AG09309 (cell line): ENCODE measurements around the gene PAXIP1.
"Not testable (repeated sequence)": the region's sequence is repeated elsewhere in the genome, so short reads cannot be mapped to it uniquely, and the experiment has no call there.

Source experiments
- DNase-seq: peaks from one replicate; pipeline ENCODE4 v3.0.0-alpha.2; 2010; ENCODE audit warnings: low read depth
- H3K4me3 ChIP-seq: 2 replicates; pipeline ENCODE4 v1.5.1; 2011; ENCODE audit warnings: mild to moderate bottlenecking, low read depth, low read length, moderate library complexity; ENCODE audit not compliant: control insufficient read depth
- TF ChIP-seq, protein P1 (sequence below): IDR thresholded peaks from 2 replicates; pipeline ENCODE4 v1.5.1; 2011; ENCODE audit warnings: mild to moderate bottlenecking, low read depth, low read length, inconsistent platforms; ENCODE audit not compliant: insufficient read depth, control insufficient read depth; ENCODE audit errors: missing control alignments

Gene PAXIP1, protein sequence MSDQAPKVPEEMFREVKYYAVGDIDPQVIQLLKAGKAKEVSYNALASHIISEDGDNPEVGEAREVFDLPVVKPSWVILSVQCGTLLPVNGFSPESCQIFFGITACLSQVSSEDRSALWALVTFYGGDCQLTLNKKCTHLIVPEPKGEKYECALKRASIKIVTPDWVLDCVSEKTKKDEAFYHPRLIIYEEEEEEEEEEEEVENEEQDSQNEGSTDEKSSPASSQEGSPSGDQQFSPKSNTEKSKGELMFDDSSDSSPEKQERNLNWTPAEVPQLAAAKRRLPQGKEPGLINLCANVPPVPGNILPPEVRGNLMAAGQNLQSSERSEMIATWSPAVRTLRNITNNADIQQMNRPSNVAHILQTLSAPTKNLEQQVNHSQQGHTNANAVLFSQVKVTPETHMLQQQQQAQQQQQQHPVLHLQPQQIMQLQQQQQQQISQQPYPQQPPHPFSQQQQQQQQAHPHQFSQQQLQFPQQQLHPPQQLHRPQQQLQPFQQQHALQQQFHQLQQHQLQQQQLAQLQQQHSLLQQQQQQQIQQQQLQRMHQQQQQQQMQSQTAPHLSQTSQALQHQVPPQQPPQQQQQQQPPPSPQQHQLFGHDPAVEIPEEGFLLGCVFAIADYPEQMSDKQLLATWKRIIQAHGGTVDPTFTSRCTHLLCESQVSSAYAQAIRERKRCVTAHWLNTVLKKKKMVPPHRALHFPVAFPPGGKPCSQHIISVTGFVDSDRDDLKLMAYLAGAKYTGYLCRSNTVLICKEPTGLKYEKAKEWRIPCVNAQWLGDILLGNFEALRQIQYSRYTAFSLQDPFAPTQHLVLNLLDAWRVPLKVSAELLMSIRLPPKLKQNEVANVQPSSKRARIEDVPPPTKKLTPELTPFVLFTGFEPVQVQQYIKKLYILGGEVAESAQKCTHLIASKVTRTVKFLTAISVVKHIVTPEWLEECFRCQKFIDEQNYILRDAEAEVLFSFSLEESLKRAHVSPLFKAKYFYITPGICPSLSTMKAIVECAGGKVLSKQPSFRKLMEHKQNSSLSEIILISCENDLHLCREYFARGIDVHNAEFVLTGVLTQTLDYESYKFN

DNA sequence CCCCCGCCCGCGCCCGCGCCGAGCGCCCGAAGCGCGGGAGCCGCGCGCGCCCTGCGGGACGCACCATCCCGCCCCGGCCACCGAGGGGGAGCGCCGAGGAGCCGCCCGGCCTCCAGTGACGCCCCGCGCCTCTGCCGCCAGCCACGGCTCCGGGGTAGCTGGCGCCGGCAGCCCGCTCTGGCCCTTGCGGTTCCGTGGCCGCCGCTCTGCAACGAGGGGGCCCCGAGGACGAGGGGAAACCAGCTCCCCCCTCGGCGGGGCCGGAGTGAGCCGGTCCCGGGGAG is at the start of gene PAXIP1:
Gene PAXIP1 (minus strand): TSS at position 33 of the 284 bp plus-strand sequence. CDS start 195 bp downstream, outside the sequence.
- TF ChIP-seq, protein P1, sequence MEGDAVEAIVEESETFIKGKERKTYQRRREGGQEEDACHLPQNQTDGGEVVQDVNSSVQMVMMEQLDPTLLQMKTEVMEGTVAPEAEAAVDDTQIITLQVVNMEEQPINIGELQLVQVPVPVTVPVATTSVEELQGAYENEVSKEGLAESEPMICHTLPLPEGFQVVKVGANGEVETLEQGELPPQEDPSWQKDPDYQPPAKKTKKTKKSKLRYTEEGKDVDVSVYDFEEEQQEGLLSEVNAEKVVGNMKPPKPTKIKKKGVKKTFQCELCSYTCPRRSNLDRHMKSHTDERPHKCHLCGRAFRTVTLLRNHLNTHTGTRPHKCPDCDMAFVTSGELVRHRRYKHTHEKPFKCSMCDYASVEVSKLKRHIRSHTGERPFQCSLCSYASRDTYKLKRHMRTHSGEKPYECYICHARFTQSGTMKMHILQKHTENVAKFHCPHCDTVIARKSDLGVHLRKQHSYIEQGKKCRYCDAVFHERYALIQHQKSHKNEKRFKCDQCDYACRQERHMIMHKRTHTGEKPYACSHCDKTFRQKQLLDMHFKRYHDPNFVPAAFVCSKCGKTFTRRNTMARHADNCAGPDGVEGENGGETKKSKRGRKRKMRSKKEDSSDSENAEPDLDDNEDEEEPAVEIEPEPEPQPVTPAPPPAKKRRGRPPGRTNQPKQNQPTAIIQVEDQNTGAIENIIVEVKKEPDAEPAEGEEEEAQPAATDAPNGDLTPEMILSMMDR, result no peak
- peak within 1 kb of the TSS; percentile 76 for H3K4me3 ChIP-seq
- peak; percentile 13 for DNase-seq

DNA sequence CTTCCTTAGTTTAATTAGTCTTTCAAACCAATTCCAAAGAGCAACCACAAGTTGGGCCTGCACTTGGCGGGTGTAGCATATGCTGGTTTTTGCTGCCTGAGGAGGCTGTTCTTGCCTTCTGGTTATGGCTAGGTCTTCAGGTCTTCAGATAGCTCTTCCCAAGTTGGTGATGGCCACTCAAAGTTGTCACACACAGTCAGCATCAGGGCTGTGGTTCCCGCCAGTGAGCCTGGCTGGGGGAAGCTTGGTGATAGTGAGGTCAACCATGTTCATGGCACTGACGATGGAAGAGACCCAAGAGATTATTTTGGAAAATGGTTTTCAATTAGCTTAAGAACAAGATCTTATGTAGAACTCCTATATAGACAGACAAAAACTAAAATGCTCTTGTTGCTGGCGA is 48.4 kb upstream of the PAXIP1 start:
- TF ChIP-seq, protein P1, result no peak
- DNase-seq, result no peak
- no peak overlapping the region for H3K4me3 ChIP-seq

DNA sequence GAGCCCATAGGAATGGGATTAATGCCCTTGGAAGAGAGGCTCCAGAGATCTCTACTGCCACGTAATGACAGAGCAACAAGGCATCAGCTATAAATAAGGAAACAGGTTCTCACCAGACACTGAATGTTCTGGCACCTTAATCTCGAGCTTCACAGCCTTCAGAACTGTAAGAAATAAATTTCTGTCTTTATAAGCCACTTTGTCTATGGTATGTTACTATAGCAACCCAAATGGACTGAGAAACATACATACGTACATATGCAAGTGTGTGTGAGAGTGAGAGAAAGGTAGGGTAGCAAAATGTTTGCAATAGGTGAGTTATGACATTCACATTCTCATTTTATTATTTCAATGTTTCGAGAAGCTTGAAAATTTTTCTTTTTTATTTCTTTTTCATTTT is 45.1 kb upstream of the PAXIP1 start:
- no peak for DNase-seq
- no peak overlapping the region for H3K4me3 ChIP-seq

DNA sequence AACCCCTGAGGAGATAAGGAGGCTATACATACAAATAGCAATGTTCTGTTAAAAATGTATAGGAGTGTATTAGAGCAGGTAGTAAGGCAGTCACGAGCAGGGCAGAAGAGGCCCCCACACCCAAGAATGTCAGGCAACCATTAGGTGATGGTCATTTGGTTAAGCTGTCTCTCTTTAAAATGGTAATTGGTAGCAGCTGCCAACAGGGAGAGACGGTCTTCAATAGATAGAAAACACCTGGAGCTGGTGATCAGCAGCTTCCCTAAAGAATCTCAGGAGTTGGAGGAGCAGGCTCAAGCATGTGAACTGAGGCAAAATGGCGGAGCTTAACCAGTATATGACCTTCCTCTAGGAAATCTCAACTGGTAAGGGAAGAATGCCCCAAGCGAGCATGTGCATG is 40.8 kb upstream of the PAXIP1 start:
- no peak overlapping the region for H3K4me3 ChIP-seq
- TF ChIP-seq, protein P1, result no peak
- no peak for DNase-seq

More for the DNA sequence above, 45.1 kb upstream of the PAXIP1 start:
- TF ChIP-seq, protein P1, result no peak

DNA sequence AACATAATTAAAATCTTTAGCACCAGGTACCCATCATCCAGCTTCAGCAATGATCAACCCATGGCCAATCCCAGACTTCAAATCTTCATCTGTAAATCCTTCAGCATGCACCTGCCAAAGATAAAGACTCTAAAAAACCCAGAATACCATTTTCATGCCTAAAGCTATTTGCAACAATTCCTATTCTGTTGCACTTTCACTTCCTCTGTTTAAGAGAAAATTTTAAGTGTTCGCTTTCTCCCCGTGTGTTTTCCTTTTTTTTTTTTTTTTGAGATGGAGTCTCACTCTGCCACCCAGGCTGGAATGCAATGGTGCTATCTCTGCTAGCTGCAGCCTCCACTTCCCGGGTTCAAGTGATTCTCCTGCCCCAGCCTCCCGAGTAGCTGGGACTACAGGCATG is 35.4 kb upstream of the PAXIP1 start:
- H3K4me3 ChIP-seq, result no peak overlapping the region
- no peak for DNase-seq
- TF ChIP-seq, protein P1, result no peak

DNA sequence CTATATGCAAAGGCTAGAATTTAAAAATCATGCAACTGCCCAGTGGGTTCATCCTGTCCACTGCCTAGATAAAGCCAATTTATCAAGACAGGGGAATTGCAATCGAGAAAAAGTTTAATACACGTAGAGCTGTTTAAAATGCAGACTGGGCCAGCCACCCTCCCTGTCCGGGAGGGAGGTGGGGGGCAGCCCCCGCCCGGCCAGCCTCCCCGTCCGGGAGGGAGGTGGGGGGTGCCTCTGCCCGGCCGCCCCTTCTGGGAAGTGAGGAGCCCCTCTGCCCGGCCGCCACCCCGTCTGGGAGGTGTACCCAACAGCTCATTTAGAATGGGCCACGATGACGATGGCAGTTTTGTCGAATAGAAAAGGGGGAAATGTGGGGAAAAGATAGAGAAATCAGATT is 31.6 kb upstream of the PAXIP1 start:
- not testable (repeated sequence) for DNase-seq, H3K4me3 ChIP-seq

DNA sequence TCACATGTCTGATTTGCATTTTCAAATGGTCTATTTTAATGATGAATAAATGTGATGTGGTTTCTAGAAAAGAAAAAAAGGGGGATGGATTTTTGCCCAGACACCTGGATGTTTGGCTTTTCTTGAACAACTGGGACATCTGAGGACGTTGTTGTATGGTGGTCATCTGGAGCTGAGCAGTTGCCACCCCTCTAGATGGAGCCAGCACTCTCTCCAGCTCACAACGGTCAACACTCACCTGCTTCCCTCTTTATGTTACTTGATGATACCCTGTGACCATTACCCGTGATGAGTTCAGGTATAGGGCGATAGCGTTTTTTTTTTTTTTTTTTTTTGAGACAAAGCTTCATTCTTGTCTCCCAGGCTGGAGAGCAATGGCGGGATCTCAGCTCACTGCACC is 30.1 kb upstream of the PAXIP1 start:
- DNase-seq, result no peak
- TF ChIP-seq, protein P1, result peak; percentile 9
- H3K4me3 ChIP-seq, result no peak overlapping the region
